HepG2 (cell line): ENCODE measurements around the gene ST6GALNAC6. TPM values are rescaled to one million over a fixed set of nuclear protein-coding genes. Genes with fewer than 3 reads are reported as not detected.

ENCODE experiments used
- ATAC-seq: fragments of 200-7000 bp; cut with Tn5 transposase; 3 replicates; pipeline ENCODE4 v1.9.1; 2020; ENCODE audit warnings: mild to moderate bottlenecking, moderate library complexity
- BruUV-seq: library from RNA; stranded (reverse); fragments of 400-500 nt; replicated peaks from 2 replicates; lab custom pipeline; 2021; lab: Mats Ljungman, UMichigan
- CTCF ChIA-PET: fragments of 300-600 bp; formaldehyde crosslinking; extraction: SDS; loops from one replicate; lab custom pipeline; 2021; ENCODE audit warnings: low total read pairs, inconsistent platforms, low intra/inter-chr PET ratio; lab: Yijun Ruan, JAX
- POLR2A ChIA-PET: fragments of 350-600 bp; sonication (Branson Sonifier 250); formaldehyde crosslinking; loops from one replicate; lab custom pipeline; 2020; ENCODE audit warnings: antibody characterized with exemption, inconsistent platforms; lab: Yijun Ruan, JAX
- DNase-seq: peaks from one replicate; pipeline ENCODE4 v3.0.0-alpha.2; 2015; ENCODE audit warnings: low spot score
- FAIRE-seq: peaks from 3 replicates; lab custom pipeline; 2011; peaks lifted over from hg19 to GRCh38; lab: Jason Lieb, UNC
- H2AFZ ChIP-seq: one replicate; pipeline ENCODE4 v1.6.1; 2011; ENCODE audit warnings: low read length, inconsistent platforms
- H3K27ac ChIP-seq: fragments of 300-600 bp; 3 replicates; pipeline ENCODE4 v1.8.0; 2011; ENCODE audit warnings: mixed run types, mild to moderate bottlenecking, mixed read lengths, low read length, inconsistent platforms; ENCODE audit not compliant: insufficient read depth; ENCODE audit errors: extremely low read length
- H3K27me3 ChIP-seq, 2 experiments: fragments of 200-600 bp in 1 of 2; 2 replicates in 1 of 2; 3 replicates in 1 of 2; pipeline versions ENCODE4 v1.6.0 to v1.8.0; 2011; ENCODE audit warnings: low read length in 2 of 2, mild to moderate bottlenecking in 2 of 2, moderate library complexity in 2 of 2, inconsistent platforms in 1 of 2; ENCODE audit not compliant: insufficient read depth in 2 of 2, control insufficient read depth in 1 of 2
- H3K36me3 ChIP-seq, 2 experiments: fragments of 200-600 bp in 1 of 2; replicated peaks in 1 of 2; 2 replicates in 1 of 2; 3 replicates in 1 of 2; pipeline versions ENCODE4 v1.5.1 to v1.8.0; 2011; ENCODE audit warnings: low read length in 2 of 2, inconsistent platforms in 1 of 2; ENCODE audit not compliant: insufficient read depth in 2 of 2, control insufficient read depth in 1 of 2
- H3K4me1 ChIP-seq: 2 replicates; pipeline ENCODE4 v1.5.1; 2012; ENCODE audit warnings: low read length, inconsistent platforms; ENCODE audit not compliant: insufficient read depth
- H3K4me2 ChIP-seq: 2 replicates; pipeline ENCODE4 v1.6.0; 2011; ENCODE audit warnings: low read depth, low read length, inconsistent platforms
- H3K4me3 ChIP-seq, 3 experiments: fragments of 200-600 bp in 1 of 3; sonication (generic), shearing (Covaris generic) in 1 of 3; replicated peaks in 1 of 3; 2 replicates each; pipeline ENCODE4 v1.5.1; 2011 to 2016; ENCODE audit warnings: low read length in 3 of 3, inconsistent platforms in 2 of 3, low read depth in 2 of 3, mild to moderate bottlenecking in 2 of 3, control low read depth in 1 of 3, mixed read lengths in 1 of 3; ENCODE audit not compliant: insufficient read depth in 1 of 3
- H3K79me2 ChIP-seq: one replicate; pipeline ENCODE4 v1.6.1; 2011; ENCODE audit warnings: low read length, inconsistent platforms; ENCODE audit not compliant: insufficient read depth
- H3K9ac ChIP-seq: 2 replicates; pipeline ENCODE4 v1.6.0; 2011; ENCODE audit warnings: mild to moderate bottlenecking, low read depth, low read length, inconsistent platforms; ENCODE audit not compliant: insufficient read depth
- H3K9me3 ChIP-seq: 2 replicates; pipeline ENCODE4 v1.5.1; 2012; ENCODE audit warnings: mild to moderate bottlenecking, low read length
- H4K20me1 ChIP-seq: 2 replicates; pipeline ENCODE4 v1.6.0; 2011; ENCODE audit warnings: inconsistent platforms, mild to moderate bottlenecking, low read length, moderate library complexity; ENCODE audit not compliant: insufficient read depth
- ERF ChIP-seq: IDR thresholded peaks from 2 replicates; pipeline ENCODE4 v1.6.1; 2018; ENCODE audit warnings: missing biosample characterization, missing genetic modification reagents
- ETV5 ChIP-seq: IDR thresholded peaks from 2 replicates; pipeline ENCODE4 v1.6.1; 2018; ENCODE audit warnings: missing biosample characterization, missing genetic modification reagents, inconsistent platforms, borderline replicate concordance
- TRIM22 ChIP-seq: fragments of 450-650 bp; IDR thresholded peaks from 2 replicates; pipeline ENCODE4 v1.6.1; 2017
- ZNF687 ChIP-seq: sonication (generic); formaldehyde crosslinking; IDR thresholded peaks from 2 replicates; pipeline ENCODE4 v1.5.1; 2020; ENCODE audit warnings: mild to moderate bottlenecking, missing genetic modification reagents, moderate library complexity
- WGBS: methylation state at CpG from one replicate; pipeline ENCODE4 v1.1.6; 2017; ENCODE audit warnings: low lambda C conversion rate; 5-methylcytosine and 5-hydroxymethylcytosine counted together
- in situ Hi-C: cut with HindIII; loops from 2 replicates; pipeline ENCODE4 v1.10.0; 2017; ENCODE audit warnings: low pct_unique_long_range_greater_than_20kb; ENCODE audit not compliant: extremely low pct_ligation_motif_present
- intact Hi-C: fragments of 100-400 bp; cut with micrococcal nuclease; formaldehyde crosslinking; loops from one replicate; pipeline ENCODE4 v1.10.0; 2022; ENCODE audit not compliant: unreplicated experiment
- polyA plus RNA-seq, 8 experiments: library from polyadenylated mRNA; depleted of rRNA in 3 of 8; stranded (reverse) in 7 of 8; unstranded in 1 of 8; fragments of >200 nt; fragmentation: Illumina TruSeq in 4 of 8; extraction: Trizol in 4 of 8; gene quantifications; 2 replicates each; pipeline versions ENCODE4 v1.2.1 to v1.2.3, GENCODE V29; 2011 to 2016; ENCODE audit warnings: low read depth in 4 of 8, missing spikeins in 1 of 8, mixed read lengths in 1 of 8; ENCODE audit not compliant: insufficient read depth in 1 of 8
- total RNA-seq, 5 experiments: library from RNA; depleted of rRNA; stranded (reverse); fragments of >200 nt; fragmentation: Illumina TruSeq; extraction: Trizol; gene quantifications; 2 replicates each; pipeline ENCODE4 v1.2.3, GENCODE V29; 2016; ENCODE audit warnings: low read depth in 1 of 5

Gene ST6GALNAC6
- total and polyA plus RNA-seq, 2 of the 13 experiments (the other 11 are each of a cell fraction or from before 2014, with no cell fraction given), result 18.5 to 65.4 TPM

GRCh38 chr9:127841087-127841835 is 58.1 kb downstream of the ST6GALNAC6 start:
- Histone ChIP-seq H3K27ac (no peak overlapping the region), H2AFZ (no peak overlapping the region), H3K9ac (no peak overlapping the region), H3K79me2 (no peaks in the 10 kb centered on the region), H3K4me3 (no peak overlapping the region), H3K27me3 (no peaks in the 10 kb centered on the region; a peak in 1 of 5 replicates), H3K4me2 (peak overlapping the region; percentile 22; the same call in 1 of the 2 replicates), H3K9me3 (no peaks in the 10 kb centered on the region), H4K20me1 (no peaks in the 10 kb centered on the region), H3K36me3 (no peaks in the 10 kb centered on the region), H3K4me1 (peaks cover 60% of the 10 kb centered on the region)
- ChIA-PET POLR2A (no interaction called here), CTCF (no interaction called here)
- 59% methylated on average over 12 of the region's 15 CpGs for WGBS
- no TSS peak for BruUV-seq
- in situ Hi-C loops, result no loop called here
- ATAC-seq (no peak), FAIRE-seq (no peak), DNase-seq (no peak)
- intact Hi-C loops, result no loop called here
- TF ChIP-seq ZNF687 (CRISPR knock-in tag) (0 out of 2 replicates have a peak, but pooled peaks have one; percentile 20), TRIM22 (no peak), ERF (CRISPR knock-in tag) (no peak), ETV5 (CRISPR knock-in tag) (no peak)
